HT-29 (cell line): ENCODE data around the gene CCDC110. TPM values are rescaled to one million over a fixed set of nuclear protein-coding genes. Genes with fewer than 3 reads are reported as not detected.

Source experiments
- DNase-seq: peaks from one replicate; pipeline ENCODE4 v3.0.0-alpha.2; 2015; ENCODE audit warnings: low spot score
- total RNA-seq: library from RNA; depleted of rRNA; stranded (reverse); fragments of >200 nt; shearing (Covaris generic); gene quantifications from 2 replicates; pipeline ENCODE4 v1.2.3, GENCODE V29; 2014

Gene CCDC110
- total RNA-seq, 1 experiment from 2014 or later: not detected

DNA sequence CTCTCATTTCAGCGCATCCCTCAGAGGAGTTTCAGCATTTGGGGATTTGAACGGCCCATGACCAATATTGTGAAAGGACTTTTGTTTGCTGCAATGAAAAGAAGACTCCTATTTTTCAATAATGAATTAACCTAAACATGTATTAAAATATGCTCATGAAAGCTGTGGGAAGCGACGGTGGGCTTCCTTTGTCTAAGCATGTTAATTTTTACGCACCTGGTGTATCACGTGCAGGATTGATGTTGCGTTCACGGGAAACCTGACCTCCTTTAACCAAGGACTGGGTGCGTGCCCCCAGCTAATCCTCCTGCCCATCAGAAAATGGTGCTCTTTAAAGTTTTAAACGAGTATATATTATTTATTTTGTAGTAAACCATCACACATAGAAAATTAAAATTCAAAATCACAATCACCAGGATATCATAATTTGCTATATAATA is 590 bp upstream of the CCDC110 start:
- DNase-seq: no peak

- DNase-seq: peak; percentile 61
These were observed 885 bp downstream of the CCDC110 start for GRCh38 chr4:185470501-185471195.

DNA sequence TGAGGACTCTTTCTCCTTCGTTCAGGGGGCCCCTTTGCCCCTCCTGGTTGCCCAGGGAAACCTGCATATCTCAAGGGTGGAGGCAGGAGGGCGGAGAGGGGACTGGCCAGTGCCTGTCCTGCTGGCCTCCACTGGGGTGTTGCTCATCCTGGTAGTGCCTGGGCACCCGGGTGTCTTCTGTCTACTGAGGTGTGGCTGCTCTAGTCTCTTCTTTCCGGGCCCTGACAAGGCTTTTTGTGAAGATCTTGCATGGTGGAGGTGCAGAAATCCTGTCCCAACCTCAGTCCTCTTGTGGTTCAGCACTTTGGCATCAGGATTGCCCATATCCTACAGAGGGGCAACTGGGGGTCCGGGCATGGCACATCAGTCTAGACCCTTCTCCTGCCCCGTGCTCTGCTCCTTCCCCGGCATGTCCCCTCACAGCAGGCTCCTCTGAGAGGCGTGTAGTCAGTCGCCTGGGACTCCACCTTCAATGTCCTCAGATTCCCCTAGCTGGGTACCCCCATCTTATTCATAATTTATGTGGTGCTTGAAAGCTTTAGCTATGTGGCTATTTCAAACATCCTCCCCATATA is 1.9 kb downstream of the CCDC110 start:
- no peak for DNase-seq

GRCh38 chr4:185468999-185469398 is 2.5 kb downstream of the CCDC110 start:
- no peak for DNase-seq

DNA sequence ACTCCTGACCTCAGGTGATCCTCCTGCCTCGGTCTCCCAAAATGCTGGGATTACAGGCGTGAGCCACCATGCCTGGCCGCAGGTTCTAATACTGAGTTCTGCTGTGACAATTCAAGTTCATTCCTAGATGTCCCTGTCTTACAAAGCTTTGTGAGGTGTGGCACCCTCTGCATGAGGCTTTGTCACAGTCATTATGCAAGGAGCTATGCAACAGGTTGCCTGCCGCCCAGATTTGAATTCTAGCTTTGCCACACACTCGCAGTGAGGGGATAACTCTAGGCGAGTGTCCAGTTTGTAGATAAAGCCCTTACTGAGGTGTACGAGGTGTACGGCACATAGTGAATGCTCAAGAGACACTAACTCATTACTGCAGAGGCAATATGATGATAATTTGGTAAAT is 3.5 kb downstream of the CCDC110 start:
- no peak for DNase-seq

DNA sequence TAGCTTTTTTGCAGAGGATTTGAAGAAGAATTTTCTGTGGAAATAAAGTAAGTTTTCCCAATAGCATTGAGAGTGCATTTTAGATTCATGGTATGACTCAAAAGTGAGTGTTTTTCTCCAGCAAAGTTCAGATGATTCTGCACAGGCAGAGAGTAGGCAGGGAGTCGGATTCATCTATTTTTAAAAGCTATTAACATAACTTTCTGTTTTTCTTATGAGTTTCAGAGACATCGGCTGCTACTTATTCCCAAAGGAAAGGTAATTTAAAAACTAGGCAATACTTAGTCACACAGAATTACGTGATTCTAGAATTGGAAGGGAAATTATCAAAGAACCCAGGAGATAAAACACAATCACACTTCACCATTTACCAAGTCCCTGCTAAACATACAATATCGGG is 4.4 kb downstream of the CCDC110 start:
- no peak for DNase-seq

DNA sequence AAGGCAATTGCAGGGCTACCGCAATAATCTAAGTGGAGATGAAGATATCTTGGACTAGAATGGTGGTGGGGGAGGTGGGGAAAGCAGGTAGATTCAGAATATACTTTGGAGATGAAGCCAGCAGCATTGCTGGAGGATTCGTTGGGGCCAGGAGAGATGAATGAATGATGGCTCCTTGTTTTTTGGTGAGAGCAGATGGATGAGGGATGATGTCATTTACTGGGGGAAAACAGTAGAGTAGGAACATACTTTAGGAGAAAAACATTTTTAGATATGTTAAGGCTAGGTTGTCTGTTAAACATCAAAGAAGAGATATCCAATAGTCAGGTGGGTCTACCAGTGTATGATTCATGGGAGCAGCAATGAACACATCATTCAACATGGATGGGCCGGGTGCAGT is 5.8 kb downstream of the CCDC110 start:
- no peak for DNase-seq

DNA sequence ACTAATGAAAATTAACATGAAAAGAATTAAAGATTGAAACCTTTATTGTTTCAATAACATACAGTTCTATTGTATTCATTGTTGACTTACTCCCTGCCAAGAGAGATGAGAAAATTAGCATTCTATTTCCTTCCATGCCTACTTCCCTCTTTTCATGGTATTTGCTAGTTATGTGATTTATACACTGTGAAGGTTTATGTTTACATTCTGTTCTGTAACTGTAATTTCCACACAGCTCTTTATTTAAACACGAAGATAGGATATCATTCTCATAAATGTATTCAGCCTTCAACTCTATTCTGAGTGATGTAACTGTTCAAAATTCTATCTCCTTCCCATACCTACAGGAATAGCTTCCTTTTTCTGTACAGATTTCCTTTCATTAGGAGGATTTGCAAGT is 6.6 kb downstream of the CCDC110 start:
- DNase-seq: no peak

GRCh38 chr4:185464183-185464582 is 7.3 kb downstream of the CCDC110 start:
- no peak for DNase-seq

- DNase-seq: no peak
These were observed 8.0 kb downstream of the CCDC110 start for GRCh38 chr4:185463541-185463940.

DNA sequence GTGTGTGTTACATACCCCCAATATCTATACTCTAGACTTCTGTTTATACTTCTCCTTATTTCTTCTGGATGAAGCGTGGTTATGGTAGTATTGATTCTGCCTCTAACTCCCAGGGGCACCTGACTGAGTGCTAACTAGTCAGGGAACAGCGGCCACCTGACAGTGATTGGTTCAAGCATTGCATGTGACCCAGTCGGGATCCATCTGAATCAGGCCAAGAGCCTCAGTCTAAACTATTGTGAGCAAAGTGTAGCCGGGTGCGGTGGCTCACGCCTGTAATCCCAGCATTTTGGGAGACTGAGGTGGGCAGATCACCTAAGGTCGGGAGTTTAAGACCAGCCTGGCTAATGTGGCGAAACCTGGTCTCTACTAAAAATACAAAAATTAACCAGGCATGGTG is 10.0 kb downstream of the CCDC110 start:
- no peak for DNase-seq

- peak; percentile 3 for DNase-seq
These were observed 14.4 kb downstream of the CCDC110 start for GRCh38 chr4:185457136-185457535.

- no peak for DNase-seq
These were observed 15.4 kb downstream of the CCDC110 start for GRCh38 chr4:185456131-185456530.

DNA sequence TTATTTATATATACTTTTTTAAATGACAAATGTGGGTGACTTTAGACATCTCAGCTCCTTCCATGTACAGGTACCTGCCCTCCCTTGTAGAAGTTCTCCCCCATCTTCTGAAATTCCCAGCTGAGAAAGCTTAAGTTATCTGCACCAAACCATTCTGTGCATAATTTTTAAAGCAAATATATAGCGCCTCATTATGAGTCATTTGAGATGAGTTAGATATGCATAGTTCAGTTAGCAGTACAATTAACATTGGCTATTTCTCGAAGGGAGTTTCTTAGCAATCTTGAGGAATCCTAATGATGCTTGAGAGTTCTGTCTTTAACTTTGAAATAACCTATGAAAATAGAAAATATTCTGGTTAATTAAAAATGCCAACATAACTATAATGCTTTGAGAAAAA is 26.3 kb downstream of the CCDC110 start:
- DNase-seq: no peak

DNA sequence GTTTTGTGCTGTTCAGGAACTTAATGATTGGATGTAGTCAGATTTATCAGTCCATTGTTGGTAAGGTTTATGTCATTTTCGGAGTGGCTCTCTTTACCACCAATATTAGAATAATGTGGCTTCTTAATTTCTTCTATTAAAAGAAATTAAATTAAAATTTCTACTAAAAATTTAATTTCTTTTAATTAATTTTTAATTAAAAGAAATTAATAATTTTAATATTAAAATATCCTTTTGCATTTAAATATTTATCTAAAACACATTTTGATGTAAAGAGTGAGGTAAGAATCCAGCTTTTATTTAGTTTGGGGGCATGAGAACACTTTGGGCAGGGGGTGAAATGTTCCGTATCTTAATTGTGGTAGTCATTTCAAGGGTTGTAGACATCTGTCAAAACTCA is 30.1 kb downstream of the CCDC110 start:
- no peak for DNase-seq

DNA sequence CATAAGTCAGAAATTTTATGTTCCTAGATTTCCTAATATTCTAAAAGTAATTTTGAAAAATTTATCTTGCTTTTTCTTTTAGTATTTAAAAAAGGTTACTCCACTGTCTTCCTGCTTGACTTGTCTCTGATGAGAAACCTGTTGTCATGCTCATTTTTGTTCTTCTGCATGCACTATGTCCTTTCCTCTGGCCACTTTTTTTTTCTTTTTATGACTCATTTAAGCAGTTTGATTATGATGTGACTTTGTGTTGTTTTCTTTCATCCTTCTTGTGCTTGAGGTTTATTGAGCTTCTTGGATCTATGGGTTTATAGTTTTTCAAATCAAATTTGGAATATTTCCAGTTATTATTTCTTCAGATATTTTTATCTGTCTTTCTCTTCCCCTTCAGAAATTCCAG is 33.7 kb downstream of the CCDC110 start:
- no peak for DNase-seq

DNA sequence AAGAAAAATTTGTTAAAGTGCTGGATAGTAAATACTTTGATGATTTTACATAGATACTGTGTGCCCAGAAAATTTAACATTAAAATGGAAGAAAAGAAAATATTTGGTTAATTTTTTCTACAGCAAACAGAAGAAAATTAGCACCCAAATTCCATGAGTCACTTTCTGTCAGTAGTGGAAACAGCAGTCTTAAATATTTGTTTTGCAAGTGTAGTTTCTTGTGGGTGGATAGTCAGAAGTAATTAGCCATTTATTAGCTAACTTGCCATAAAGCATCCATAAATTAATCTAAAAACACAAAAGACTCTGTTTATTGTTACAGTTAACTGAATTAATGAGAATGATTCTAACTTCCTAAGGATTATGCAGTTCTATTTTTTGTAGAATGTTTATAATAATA is 36.1 kb downstream of the CCDC110 start:
- no peak for DNase-seq

GRCh38 chr4:185429660-185430059 is 41.9 kb downstream of the CCDC110 start:
- no peak for DNase-seq

DNA sequence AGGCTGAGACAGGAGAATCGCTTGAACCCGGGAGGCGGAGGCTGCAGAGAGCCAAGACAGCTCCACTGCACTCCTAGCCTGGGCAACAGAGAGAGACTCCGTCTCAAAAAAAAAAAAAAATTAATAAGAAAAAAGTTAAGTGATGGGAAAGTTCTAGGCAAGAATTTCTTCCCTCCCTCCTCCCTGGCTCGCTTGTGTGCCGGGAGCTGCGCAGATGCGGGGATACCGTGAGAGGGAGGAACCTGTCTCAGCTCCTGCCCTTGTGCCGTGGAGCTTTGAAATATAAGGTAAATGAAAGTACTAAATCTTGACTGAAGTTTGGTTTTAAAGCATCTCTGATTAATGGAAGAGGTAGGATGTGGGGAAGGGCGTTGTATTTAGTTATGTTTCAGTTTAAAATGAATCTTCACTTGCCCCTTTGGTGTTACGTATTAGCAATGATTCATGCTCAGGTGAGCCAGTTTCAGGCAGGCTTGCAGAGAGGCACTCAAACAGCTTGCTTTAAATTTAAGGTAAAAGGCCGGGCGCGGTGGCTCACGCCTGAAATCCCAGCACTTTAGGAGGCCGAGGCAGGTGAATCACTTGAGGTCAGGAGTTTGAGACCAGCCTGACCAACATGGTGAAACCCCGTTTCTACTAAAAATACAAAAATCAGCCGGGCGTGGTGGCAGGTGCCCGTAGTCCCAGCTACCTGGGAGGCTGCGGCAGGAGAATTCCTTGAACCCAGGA is 44.4 kb downstream of the CCDC110 start:
- DNase-seq: no peak

- peak; percentile 84 for DNase-seq
These were observed 45.7 kb downstream of the CCDC110 start, which contains the start of gene UFSP2 for GRCh38 chr4:185425647-185426352. Gene UFSP2 (minus strand): TSS chr4:185425964. CDS start chr4:185425868, 96 bp downstream.

- peak; percentile 34 for DNase-seq
These were observed 46.5 kb downstream of the CCDC110 start for GRCh38 chr4:185424905-185425646.
